ENCODE data around the gene PRKCQ. TPM values are rescaled to one million over a fixed set of nuclear protein-coding genes. Genes with fewer than 3 reads are reported as not detected.

Gene PRKCQ
- total RNA-seq, 2 experiments from 2014 or later: 60.1 to 60.9 TPM

DNA sequence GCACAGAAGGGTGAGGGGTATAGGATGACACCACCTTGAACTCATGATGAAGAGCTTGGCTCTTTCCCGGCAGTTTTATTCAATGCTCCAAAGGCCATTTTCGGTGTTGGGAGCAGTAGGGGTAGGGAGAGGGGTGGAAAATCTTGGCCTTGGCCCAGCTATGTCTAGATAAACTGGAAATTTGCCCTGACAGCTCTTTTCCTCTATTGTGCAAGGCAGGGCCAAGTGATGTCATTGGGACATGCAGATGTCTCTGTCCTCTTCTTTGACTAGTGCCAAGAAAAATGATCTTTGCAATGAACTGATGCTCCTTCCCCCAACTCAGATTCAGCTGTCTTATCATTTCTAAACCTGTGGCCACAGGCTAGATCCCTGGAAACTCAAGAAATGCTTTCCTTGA, 27.7 kb upstream of the PRKCQ start:
- H3K4me1 Mint-ChIP-seq (ENCODE audit: low read depth): peaks cover 78% of the 10 kb centered on the region

DNA sequence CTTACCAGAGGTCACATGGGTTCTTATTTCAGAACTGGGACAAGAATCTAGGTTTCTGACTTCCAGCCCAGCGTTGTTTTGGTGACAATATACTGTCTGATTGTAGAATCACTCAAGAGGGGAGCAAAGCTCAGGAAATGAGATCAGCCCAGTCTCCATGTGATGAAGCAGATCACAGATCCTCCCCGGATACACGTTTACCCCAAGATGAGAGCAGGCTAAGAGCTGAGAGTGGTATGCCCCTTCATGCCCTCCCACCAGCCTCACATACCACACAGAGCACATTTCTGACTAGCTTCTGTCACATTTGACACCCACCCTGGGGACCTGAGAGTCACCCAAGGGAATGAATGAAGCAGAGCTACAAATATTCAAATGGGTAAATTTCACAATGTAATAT, 27.1 kb upstream of the PRKCQ start:
- H3K36me3 Mint-ChIP-seq (ENCODE audit: low read depth): peaks cover 63% of the 10 kb centered on the region
- peaks cover 11% of the 10 kb centered on the region for H3K9me3 Mint-ChIP-seq (ENCODE audit: insufficient read depth)
- H3K4me3 Mint-ChIP-seq: peak overlapping the region; percentile 50
- no peaks in the 10 kb centered on the region for H3K27me3 Mint-ChIP-seq (ENCODE audit: low read depth)
- ChIA-PET CTCF (interaction anchor here (0.9 to 2.1 kb wide), 10 partner anchors 14 to 63 kb away, joined by 3 to 11 read pairs (median 6); no protein-coding TSS in a partner anchor), POLR2A (interaction anchor here (0.7 to 1.3 kb wide), 10 partner anchors 11 to 77 kb away, joined by 3 to 8 read pairs (median 4); no protein-coding TSS in a partner anchor)
- peaks cover 78% of the 10 kb centered on the region for H3K4me1 Mint-ChIP-seq (ENCODE audit: low read depth)
- ATAC-seq: peak; percentile 90
- DNase-seq: peak; percentile 67
- peak overlapping the region; percentile 87 for H3K27ac Mint-ChIP-seq

More for the DNA sequence above, 27.7 kb upstream of the PRKCQ start:
- peaks cover 11% of the 10 kb centered on the region for H3K9me3 Mint-ChIP-seq (ENCODE audit: insufficient read depth)
- no peak for ATAC-seq
- no peak overlapping the region for H3K4me3 Mint-ChIP-seq
- peak overlapping the region; percentile 87 for H3K27ac Mint-ChIP-seq
- no peak for DNase-seq
- CTCF ChIA-PET: interaction anchor here (0.9 to 2.1 kb wide), 10 partner anchors 15 to 64 kb away, joined by 3 to 11 read pairs (median 6); no protein-coding TSS in a partner anchor
- POLR2A ChIA-PET: interaction anchor here (0.7 to 1.3 kb wide), 10 partner anchors 11 to 77 kb away, joined by 3 to 8 read pairs (median 4); no protein-coding TSS in a partner anchor
- H3K36me3 Mint-ChIP-seq (ENCODE audit: low read depth): peaks cover 67% of the 10 kb centered on the region
- no peaks in the 10 kb centered on the region for H3K27me3 Mint-ChIP-seq (ENCODE audit: low read depth)

DNA sequence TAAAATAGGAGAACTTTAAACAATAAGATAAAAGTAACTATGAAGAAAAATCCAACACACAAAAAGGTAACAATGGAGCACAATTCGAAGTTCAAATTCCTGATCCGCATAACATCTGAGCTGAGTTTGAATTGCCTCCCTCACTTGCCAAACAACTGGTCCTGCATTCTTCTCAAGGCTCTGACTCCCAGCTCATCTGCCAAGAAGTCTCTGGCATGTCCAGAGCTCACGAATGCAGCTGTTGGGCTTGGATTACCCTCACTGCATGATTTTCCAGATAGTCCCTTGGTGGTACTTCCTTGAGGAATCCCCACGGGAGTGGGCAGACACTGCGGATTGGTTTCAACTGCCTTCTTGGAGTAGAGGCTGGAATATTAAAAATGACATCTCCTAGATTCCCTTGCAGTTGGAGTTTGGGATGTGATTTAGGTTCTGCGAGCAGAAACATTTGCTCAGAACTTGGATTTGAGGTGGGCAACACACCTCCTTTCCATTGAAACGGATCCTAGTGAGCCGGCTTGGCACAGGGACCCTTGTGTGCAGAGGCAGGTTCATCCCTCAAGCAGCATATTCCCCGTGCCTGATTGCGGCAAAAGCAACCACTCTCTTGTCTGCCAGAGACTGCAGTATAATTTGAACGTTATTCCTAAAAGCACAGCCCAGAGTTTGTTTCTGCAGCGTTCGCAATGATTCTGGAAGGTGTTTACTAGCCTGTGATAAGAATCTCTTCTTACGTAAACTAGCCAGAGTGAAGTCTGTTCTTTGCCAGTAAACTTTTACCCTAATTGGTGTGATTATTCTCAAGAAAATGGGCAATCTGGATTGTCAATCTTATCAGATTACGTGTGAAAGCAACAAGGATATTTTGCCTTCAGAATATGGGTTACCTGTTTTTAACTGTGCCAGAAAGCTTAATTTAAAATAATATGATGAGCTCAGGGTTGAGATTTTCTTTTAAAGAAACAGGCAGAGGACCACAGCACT, 23.4 kb upstream of the PRKCQ start:
- Mint-ChIP-seq H3K9me3 (ENCODE audit: insufficient read depth) (peaks cover 11% of the 10 kb centered on the region), H3K36me3 (ENCODE audit: low read depth) (peaks cover 55% of the 10 kb centered on the region), H3K4me1 (ENCODE audit: low read depth) (peaks cover 81% of the 10 kb centered on the region), H3K27me3 (ENCODE audit: low read depth) (no peaks in the 10 kb centered on the region), H3K27ac (no peak overlapping the region), H3K4me3 (no peak overlapping the region)
- POLR2A ChIA-PET: interaction anchor here (2.4 to 13.6 kb wide), 2 partner anchors 11 to 23 kb away, joined by 8 to 239 read pairs; partner anchors contain the start of gene PRKCQ
- DNase-seq (no peak), ATAC-seq (no peak)
- CTCF ChIA-PET: interaction anchor here (0.9 to 5.4 kb wide), 7 partner anchors 8 to 158 kb away, joined by 3 to 63 read pairs (median 13); partner anchors contain the start of gene PRKCQ

DNA sequence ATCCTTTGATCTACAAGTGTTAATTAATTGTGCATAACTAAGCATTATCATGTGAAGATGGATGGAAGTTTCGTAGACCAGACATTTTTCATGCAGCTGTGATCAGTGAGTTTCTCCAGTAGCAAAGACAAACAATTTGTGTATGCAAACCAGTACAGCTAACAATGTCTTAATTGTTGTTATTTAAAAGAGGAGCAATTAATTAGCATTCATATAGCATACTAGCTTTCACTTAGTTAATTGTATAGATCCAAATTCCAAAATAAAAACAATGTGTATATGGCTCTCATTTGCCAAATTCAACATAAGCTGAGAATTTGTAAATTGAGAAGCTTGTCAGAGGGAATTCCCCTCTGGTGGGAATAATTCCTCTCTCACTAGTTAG, 22.6 kb upstream of the PRKCQ start:
- no peaks in the 10 kb centered on the region for H3K27me3 Mint-ChIP-seq (ENCODE audit: low read depth)
- POLR2A ChIA-PET: interaction anchor here (2.4 to 13.6 kb wide), 2 partner anchors 10 to 22 kb away, joined by 8 to 239 read pairs; partner anchors contain the start of gene PRKCQ
- no peak overlapping the region for H3K27ac Mint-ChIP-seq
- peaks cover 6% of the 10 kb centered on the region for H3K9me3 Mint-ChIP-seq (ENCODE audit: insufficient read depth)
- H3K36me3 Mint-ChIP-seq (ENCODE audit: low read depth): peaks cover 53% of the 10 kb centered on the region
- DNase-seq (no peak), ATAC-seq (no peak)
- CTCF ChIA-PET: interaction anchor here (0.9 to 5.4 kb wide), 8 partner anchors 8 to 157 kb away, joined by 3 to 63 read pairs (median 15); partner anchors contain the start of gene PRKCQ
- no peak overlapping the region for H3K4me3 Mint-ChIP-seq
- H3K4me1 Mint-ChIP-seq (ENCODE audit: low read depth): peaks cover 80% of the 10 kb centered on the region

DNA sequence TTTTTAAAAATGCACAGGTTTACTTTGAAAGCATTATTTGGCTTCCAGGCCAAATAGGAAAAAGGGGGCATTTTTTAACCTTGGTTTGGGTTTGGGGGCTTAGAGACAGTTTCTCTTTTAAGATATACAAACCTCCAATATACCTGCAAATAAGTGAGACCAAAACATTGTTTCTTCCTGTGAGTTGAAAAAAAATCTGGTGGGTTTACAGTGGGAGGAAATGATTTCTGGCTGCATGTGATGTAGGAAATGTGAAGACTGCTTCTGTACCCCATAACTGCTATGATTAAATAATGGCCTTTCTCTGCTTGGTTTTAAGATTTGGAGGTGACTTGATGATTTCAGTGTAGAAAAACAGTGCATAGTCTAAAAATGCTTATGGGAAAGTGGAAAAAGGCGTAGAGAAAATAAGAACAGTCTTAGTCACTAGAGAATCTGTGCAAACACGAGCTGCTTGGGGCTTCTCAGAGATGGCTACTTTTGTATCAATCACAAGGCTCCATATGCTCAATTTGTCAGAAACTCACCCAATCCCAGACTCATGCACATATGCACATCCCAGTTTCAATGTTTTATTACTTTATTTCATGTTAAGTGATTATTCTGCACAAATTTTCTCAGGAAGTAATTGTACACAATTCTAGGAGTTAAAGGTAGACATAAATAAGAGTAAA, 22.1 kb upstream of the PRKCQ start:
- ChIA-PET POLR2A (interaction anchor here (2.4 to 13.6 kb wide), 3 partner anchors 9 to 21 kb away, joined by 6 to 239 read pairs (median 8); partner anchors contain the start of gene PRKCQ), CTCF (interaction anchor here (0.7 to 5.4 kb wide), 18 partner anchors 7 to 195 kb away, joined by 3 to 63 read pairs (median 5); partner anchors contain the start of gene PRKCQ)
- Mint-ChIP-seq H3K4me1 (ENCODE audit: low read depth) (peaks cover 80% of the 10 kb centered on the region), H3K27ac (peak overlapping the region; percentile 27), H3K36me3 (ENCODE audit: low read depth) (peaks cover 53% of the 10 kb centered on the region), H3K9me3 (ENCODE audit: insufficient read depth) (peaks cover 6% of the 10 kb centered on the region), H3K4me3 (peak overlapping the region; percentile 8), H3K27me3 (ENCODE audit: low read depth) (no peaks in the 10 kb centered on the region)
- ATAC-seq (no peak), DNase-seq (no peak)

DNA sequence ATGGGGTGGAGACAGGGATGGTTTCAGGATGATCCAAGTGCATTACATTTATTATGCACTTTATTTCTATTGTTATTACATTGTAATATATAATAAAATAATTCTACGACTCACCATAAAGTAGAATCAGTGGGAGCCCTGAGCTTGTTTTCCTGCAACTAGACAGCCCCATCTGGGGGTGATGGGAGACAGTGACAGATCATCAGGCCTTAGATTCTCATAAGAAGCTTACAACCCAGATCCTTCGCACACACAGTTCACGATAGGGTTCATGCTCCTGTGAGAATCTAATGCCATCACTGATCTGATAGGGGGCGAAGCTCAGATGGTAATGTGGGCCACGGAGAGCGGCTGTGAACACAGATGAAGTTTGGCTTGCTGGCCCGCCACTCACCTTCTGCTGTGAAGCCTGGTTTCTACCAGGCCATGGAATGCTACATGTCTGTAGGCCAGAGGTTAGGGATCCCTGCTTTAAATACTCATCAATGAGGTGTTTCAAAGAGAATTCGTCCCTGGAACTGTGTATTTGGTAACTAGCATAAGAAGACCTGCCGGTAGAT, 21.2 kb upstream of the PRKCQ start:
- Mint-ChIP-seq H3K27me3 (ENCODE audit: low read depth) (no peaks in the 10 kb centered on the region), H3K4me1 (ENCODE audit: low read depth) (peaks cover 80% of the 10 kb centered on the region), H3K9me3 (ENCODE audit: insufficient read depth) (peaks cover 6% of the 10 kb centered on the region), H3K36me3 (ENCODE audit: low read depth) (peaks cover 52% of the 10 kb centered on the region), H3K27ac (peak overlapping the region; percentile 88), H3K4me3 (peak overlapping the region; percentile 20)
- CTCF ChIA-PET: interaction anchor here (0.6 to 5.4 kb wide), 23 partner anchors 8 to 195 kb away, joined by 3 to 63 read pairs (median 4); partner anchors contain the start of gene PRKCQ
- DNase-seq (peak; percentile 47), ATAC-seq (peak; percentile 31)
- POLR2A ChIA-PET: interaction anchor here (2.4 to 13.6 kb wide), 3 partner anchors 8 to 20 kb away, joined by 6 to 239 read pairs (median 8); partner anchors contain the start of gene PRKCQ

DNA sequence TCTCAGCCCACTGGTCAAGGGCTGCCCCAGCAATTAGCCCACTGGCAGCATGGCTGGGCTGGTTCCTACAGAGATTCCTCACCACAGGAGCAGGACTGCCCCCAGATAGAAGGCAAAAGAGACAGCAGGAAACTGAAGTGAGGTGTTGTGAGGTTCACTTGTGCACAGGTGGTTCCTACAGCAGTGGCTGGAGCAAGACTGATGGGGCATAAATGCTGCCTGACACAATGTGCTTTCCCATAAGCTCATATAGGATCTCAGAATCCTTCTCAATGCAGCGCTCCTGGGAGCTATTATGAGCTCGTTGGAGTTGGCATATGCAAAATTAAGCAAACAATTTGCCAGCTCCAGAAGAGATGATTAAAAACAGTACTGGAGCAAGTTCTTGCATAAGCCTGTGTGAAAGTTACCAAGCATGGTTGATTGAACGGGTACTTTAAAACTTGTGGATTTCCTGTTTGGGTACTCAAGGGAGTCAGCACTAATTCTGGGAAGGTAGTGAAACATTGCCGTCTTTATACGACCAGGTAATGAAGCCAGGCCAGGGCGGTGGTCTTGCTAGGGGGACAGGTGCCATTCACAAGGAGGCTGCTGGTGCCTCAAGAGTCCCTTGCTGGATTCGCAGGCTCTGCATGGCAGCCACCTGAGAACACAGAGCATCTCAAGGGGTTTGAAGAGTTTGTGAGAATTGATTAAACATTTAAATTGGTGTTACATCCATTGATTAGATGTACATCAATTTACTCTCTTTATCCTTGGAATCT, 20.3 kb upstream of the PRKCQ start:
- Mint-ChIP-seq H3K4me3 (peak overlapping the region; percentile 12), H3K27me3 (ENCODE audit: low read depth) (no peaks in the 10 kb centered on the region), H3K36me3 (ENCODE audit: low read depth) (peaks cover 50% of the 10 kb centered on the region), H3K27ac (peak overlapping the region; percentile 88), H3K9me3 (ENCODE audit: insufficient read depth) (peaks cover 6% of the 10 kb centered on the region), H3K4me1 (ENCODE audit: low read depth) (peaks cover 85% of the 10 kb centered on the region)
- ChIA-PET POLR2A (interaction anchor here (2.4 to 13.6 kb wide), 4 partner anchors 8 to 20 kb away, joined by 6 to 239 read pairs (median 19); partner anchors contain the start of gene PRKCQ), CTCF (interaction anchor here (0.9 to 5.4 kb wide), 23 partner anchors 9 to 190 kb away, joined by 3 to 63 read pairs (median 4); partner anchors contain the start of gene PRKCQ)
- ATAC-seq (peak; percentile 40), DNase-seq (peak; percentile 41)

DNA sequence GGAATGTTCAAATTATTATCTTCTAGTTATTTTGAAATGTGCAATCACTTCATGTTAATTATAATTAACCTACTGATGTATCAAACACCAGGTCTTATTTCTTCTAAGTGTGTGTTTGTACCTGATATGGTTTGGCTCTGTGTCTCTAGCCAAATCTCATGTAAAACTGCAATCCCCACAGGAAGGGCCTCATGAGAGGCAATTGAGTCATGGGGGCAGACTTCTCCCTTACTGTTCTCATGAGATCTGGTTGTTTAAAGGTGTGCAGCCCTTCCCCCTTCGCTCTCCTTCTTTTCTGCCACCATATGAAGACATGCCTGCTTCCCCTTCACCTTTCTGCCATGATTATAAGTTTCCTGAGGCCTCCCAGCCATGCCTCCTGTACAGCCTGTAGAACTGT, 18.6 kb upstream of the PRKCQ start:
- POLR2A ChIA-PET: interaction anchor here (5.8 to 13.6 kb wide), 2 partner anchors 12 to 18 kb away, joined by 30 to 239 read pairs; partner anchors contain the start of gene PRKCQ
- peak overlapping the region; percentile 88 for H3K27ac Mint-ChIP-seq
- peaks cover 6% of the 10 kb centered on the region for H3K9me3 Mint-ChIP-seq (ENCODE audit: insufficient read depth)
- DNase-seq (no peak), ATAC-seq (no peak)
- no peaks in the 10 kb centered on the region for H3K27me3 Mint-ChIP-seq (ENCODE audit: low read depth)
- peaks cover 85% of the 10 kb centered on the region for H3K4me1 Mint-ChIP-seq (ENCODE audit: low read depth)
- peaks cover 52% of the 10 kb centered on the region for H3K36me3 Mint-ChIP-seq (ENCODE audit: low read depth)
- CTCF ChIA-PET: interaction anchor here (2.0 to 8.7 kb wide), 3 partner anchors 12 to 69 kb away, joined by 4 to 131 read pairs (median 10); partner anchors contain the start of gene PRKCQ
- no peak overlapping the region for H3K4me3 Mint-ChIP-seq

DNA sequence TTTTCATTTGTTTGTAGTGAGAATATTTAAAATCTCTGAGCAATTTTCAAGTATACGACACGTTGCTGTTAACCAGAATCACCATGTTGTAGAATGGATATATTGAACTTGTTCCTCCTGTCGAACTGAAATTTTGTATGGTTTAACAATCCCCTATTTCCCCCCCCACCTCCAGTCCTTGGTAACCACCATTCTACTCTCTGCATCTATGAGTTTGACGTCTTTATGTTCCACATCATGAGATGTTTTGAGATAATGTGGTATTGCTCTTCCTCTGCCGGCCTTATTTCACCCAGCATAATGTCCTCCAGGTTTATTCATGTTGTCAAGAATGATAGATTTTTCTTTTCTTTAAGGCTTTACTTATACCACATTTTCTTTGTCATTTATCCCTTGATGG, 17.4 kb upstream of the PRKCQ start:
- peak; percentile 44 for DNase-seq
- Mint-ChIP-seq H3K36me3 (ENCODE audit: low read depth) (peaks cover 56% of the 10 kb centered on the region), H3K4me3 (no peak overlapping the region), H3K9me3 (ENCODE audit: insufficient read depth) (peaks cover 6% of the 10 kb centered on the region), H3K4me1 (ENCODE audit: low read depth) (peaks cover 91% of the 10 kb centered on the region), H3K27me3 (ENCODE audit: low read depth) (no peaks in the 10 kb centered on the region), H3K27ac (peak overlapping the region; percentile 78)
- ChIA-PET CTCF (interaction anchor here (0.9 to 8.7 kb wide), 6 partner anchors 13 to 151 kb away, joined by 3 to 131 read pairs (median 7); partner anchors contain the start of gene PRKCQ), POLR2A (interaction anchor here (0.6 to 13.6 kb wide), 5 partner anchors 10 to 446 kb away, joined by 4 to 239 read pairs (median 6); partner anchors contain the start of gene PRKCQ)
- peak; percentile 62 for ATAC-seq

DNA sequence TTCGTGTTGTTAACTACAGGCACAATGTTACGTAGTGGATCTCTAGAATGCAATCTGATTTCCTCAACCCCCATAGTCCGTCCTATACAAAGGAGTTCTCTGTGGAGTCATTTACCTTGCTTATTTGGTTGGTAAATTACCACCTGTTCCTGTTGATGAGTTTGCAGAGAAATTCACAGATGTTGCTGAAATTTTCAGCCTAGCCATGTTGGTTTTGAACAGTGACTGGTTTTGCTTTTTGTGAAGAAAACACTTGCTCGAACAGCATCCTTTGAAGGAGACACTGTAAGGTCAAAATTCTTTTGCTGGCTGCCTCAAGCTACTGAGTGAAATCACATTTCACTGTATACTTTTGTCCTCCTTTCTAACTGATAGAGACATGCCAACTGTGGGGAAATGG, 15.4 kb upstream of the PRKCQ start:
- POLR2A ChIA-PET: interaction anchor here (5.8 to 13.6 kb wide), 2 partner anchors 9 to 15 kb away, joined by 30 to 239 read pairs; partner anchors contain the start of gene PRKCQ

More for the DNA sequence above, 15.4 kb upstream of the PRKCQ start:
- ATAC-seq: no peak
- peak overlapping the region; percentile 52 for H3K4me3 Mint-ChIP-seq
- H3K4me1 Mint-ChIP-seq (ENCODE audit: low read depth): peaks cover 92% of the 10 kb centered on the region
- CTCF ChIA-PET: interaction anchor here (0.9 to 8.7 kb wide), 10 partner anchors 8 to 509 kb away, joined by 3 to 131 read pairs (median 4); partner anchors contain the start of gene PRKCQ
- H3K27ac Mint-ChIP-seq: peak overlapping the region; percentile 73
- peaks cover 73% of the 10 kb centered on the region for H3K36me3 Mint-ChIP-seq (ENCODE audit: low read depth)
- peaks cover 6% of the 10 kb centered on the region for H3K9me3 Mint-ChIP-seq (ENCODE audit: insufficient read depth)
- DNase-seq: no peak
- no peaks in the 10 kb centered on the region for H3K27me3 Mint-ChIP-seq (ENCODE audit: low read depth)

All from activated CD8-positive, alpha-beta T cell treated with anti-CD3 and anti-CD28 coated beads, Interleukin-2, amount 10 ng/mL, durations not matched to agents 7 days and 5 days (primary cell).